ENCODE measurements around the gene TMEM184C.

TMEM184C gene

GRCh38 chr4:147648656-147649055, 31.5 kb downstream of the TMEM184C start:
- in situ Hi-C loops (cut with MboI; ENCODE audit: low sequenced_read_pairs): no loop called here

DNA sequence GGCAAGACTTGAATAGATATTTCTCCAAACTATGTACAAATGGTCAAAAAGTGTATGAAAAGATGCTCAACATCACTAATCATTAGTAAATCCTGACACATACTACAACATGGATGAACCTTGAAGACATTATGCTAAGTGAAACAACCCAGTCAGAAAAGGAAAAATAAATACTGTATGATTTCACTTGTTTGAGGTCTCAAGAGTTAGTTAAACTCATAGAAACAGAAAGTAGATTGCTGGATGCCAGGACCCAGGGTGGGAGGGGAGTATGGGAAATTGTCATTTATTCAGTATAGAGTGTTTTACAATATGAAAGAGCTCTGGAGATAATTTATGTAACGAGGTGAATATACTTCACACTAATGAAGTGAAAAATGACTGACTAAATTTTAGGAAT, 34.4 kb downstream of the TMEM184C start:
- in situ Hi-C loops (cut with MboI; ENCODE audit: low sequenced_read_pairs): no loop called here

DNA sequence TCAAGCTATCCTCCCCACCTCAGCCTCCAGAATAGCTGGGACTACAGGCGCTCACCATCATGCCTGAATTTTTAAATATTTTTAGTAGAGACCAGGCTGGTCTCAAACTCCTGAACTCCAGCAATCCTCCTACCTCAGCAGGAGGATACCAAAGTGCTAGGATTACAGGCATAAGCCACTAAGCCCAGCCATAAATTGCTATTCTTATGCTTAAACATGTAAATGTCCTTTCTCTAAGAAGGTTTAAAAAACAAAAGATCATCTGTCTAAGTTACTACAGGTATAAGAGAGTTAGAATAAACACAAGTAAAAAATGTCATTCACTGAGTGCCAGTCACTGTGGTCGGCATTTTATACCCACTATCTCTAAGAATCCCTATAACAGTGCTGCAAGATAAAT, 38.4 kb downstream of the TMEM184C start:
- in situ Hi-C loops (cut with MboI; ENCODE audit: low sequenced_read_pairs): no loop called here

DNA sequence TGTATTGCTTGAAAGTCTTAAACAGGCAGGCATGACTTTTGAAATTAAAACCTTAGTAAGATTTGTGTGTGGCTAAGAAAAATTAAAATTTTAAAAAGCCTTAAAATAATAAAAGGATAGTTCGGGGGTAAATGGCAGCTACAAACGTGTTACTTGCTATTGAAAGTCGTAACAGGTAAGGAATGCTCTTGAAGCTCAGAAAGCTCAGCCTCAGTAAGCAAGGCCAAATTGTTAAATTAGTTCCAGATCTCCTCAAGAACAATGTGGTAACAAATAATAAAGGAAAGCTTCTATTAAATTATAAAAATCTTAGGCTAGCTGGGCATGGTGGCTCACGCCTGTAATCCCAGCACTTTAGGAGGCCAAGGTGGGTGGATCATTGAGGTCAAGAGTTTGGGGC, 41.3 kb downstream of the TMEM184C start:
- in situ Hi-C loops (cut with MboI; ENCODE audit: low sequenced_read_pairs): no loop called here

- in situ Hi-C loops (cut with MboI; ENCODE audit: low sequenced_read_pairs): no loop called here
These were observed 56.9 kb downstream of the TMEM184C start for GRCh38 chr4:147674073-147674472.

DNA sequence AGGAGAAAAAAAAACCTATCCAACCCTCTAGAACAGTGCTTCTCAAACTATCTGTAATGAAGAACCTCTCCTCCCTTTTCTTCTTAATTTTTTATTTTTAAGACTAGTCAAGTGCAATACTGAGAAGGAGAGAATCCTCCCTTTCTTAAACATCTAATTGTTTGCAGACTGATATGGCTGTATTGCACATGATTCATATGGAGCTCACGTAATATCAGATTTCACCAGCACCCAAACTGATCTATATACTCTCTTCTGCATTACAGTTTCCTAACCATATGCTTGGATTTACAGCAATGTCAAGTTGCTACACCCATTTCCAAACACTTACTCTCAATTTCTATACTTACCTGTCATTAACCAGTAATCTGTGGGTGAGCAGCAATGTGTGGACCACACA, 57.3 kb downstream of the TMEM184C start:
- in situ Hi-C loops (cut with MboI; ENCODE audit: low sequenced_read_pairs): no loop called here

- in situ Hi-C loops (cut with MboI; ENCODE audit: low sequenced_read_pairs): no loop called here
These were observed 60.9 kb downstream of the TMEM184C start for GRCh38 chr4:147678106-147678505.

DNA sequence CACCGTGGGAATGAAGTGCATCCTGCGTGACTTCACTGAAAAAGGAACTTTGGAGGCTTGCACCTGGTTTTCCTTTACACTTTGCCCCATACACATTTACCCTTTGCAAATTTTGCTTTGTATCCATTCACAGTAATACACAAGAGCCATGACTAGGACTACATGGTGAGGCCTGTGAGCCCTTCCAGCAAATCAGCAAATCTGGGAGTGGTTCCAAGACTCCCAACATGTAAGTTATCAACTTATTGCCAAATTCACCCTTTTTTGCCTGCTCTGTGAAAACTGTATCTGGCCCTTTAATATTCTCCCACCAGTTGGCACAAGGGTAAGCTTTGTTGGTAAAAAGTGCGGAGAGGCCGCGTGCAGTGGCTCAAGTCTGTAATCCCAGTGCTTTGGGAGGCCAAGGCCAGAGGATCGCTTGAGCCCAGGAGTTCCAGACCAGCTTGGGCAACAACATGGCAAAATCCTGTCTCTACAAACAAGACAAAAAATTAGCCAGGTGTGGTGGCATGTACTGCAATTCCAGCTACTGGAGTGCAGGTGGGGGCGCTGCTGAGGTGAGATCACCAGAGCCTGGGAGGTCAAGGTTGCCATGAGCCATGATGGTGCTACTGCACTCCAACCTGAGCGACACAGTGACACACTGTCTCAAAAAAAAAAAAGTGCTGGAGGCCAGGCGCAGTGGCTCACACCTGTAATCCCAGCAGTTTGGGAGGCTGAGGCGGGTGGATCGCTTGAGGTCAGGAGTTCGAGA, 61.8 kb downstream of the TMEM184C start:
- in situ Hi-C loops (cut with MboI; ENCODE audit: low sequenced_read_pairs): no loop called here

DNA sequence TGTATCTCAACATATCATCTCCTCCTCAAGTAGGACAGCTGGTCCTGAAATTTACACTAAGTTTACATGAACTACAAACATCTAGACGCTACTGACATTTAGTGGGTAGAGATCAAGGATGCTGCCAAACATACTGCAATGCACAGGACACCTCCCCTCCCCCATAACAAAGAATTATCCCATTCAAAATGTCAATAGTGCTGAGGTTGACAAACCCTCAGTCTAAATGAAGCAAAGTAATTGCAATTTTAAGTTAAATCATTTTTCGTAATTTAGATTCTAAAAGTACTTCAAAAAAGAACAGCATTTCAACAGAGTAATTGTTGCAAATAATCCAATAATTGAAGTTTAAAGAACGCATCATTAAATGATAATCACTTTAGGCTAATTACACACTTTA, 65.6 kb downstream of the TMEM184C start:
- in situ Hi-C loops (cut with MboI; ENCODE audit: low sequenced_read_pairs): no loop called here

- in situ Hi-C loops (cut with MboI; ENCODE audit: low sequenced_read_pairs): no loop called here
These were observed 66.0 kb downstream of the TMEM184C start for GRCh38 chr4:147683188-147683591.

GRCh38 chr4:147683717-147684700, 66.8 kb downstream of the TMEM184C start, which contains the start of gene PRMT9:
Gene PRMT9 (minus strand): TSS chr4:147684163. CDS start chr4:147683987, 176 bp downstream.
- in situ Hi-C loops (cut with MboI; ENCODE audit: low sequenced_read_pairs): no loop called here

DNA sequence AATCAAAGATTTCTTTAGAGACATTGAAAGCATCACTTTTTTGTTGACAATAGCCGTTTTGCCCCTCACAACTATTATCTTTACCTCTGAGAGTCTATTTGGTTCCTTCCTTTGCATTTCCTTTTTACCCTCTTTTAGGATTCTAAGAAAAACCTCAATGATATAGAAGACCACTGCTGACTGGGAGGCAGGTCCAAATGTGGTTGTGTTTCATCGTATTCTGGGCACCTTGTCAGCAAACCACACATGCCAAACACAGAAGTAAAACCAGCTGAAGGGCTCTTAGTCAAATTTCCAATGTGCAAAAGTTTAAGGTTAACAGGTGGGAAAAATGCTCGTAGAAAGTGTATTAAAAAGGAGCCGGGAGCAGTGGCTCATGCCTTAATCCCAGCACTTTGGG, 71.9 kb downstream of the TMEM184C start:
- in situ Hi-C loops (cut with MboI; ENCODE audit: low sequenced_read_pairs): no loop called here

GRCh38 chr4:147691820-147692219, 74.6 kb downstream of the TMEM184C start:
- in situ Hi-C loops (cut with MboI; ENCODE audit: low sequenced_read_pairs): no loop called here

- in situ Hi-C loops (cut with MboI; ENCODE audit: low sequenced_read_pairs): no loop called here
These were observed 76.0 kb downstream of the TMEM184C start for GRCh38 chr4:147693218-147693617.

DNA sequence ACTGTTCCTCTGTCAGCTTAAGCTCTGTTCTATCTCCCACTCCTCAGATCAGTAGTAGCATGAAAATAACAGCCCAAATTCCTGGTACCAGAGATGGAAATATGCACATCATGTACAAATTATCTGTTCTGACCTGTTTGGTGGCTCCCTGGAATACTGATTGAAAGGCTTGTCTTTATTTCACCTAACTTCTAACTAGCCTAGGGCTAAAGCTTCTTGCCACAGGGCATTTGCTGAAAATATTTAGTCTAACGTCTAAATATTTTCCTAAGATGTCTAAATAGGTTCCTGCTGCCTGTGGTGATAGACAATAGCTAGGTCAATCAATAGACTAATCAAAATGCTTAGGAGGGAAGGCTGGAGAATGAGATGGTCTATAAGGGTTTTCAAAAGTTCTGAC, 79.7 kb downstream of the TMEM184C start:
- in situ Hi-C loops (cut with MboI; ENCODE audit: low sequenced_read_pairs): no loop called here

DNA sequence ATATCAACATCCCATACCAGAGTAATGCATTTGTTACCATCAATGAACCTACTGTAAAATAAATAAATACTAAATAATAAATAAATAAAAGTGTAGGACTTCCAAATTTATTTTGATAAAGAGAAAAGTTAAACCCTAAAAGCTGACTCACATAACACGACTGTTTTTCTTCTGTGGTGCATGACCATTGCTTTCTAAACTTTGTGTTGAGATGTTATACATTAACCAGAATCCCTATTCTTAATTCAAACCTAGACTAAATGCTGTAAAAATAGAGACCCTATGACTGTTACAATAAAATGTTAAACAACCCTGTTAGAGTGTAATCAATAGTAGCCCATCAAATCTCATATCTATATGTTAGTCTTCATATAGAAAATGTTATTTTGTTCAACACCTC, 87.6 kb downstream of the TMEM184C start:
- in situ Hi-C loops (cut with MboI; ENCODE audit: low sequenced_read_pairs): no loop called here

GRCh38 chr4:147707892-147708672, 90.9 kb downstream of the TMEM184C start:
- in situ Hi-C loops (cut with MboI; ENCODE audit: low sequenced_read_pairs): no loop called here

- in situ Hi-C loops (cut with MboI; ENCODE audit: low sequenced_read_pairs): no loop called here
These were observed 92.8 kb downstream of the TMEM184C start for GRCh38 chr4:147709999-147710398.

GRCh38 chr4:147714575-147715401, 97.6 kb downstream of the TMEM184C start:
- in situ Hi-C loops (cut with MboI; ENCODE audit: low sequenced_read_pairs): no loop called here

DNA sequence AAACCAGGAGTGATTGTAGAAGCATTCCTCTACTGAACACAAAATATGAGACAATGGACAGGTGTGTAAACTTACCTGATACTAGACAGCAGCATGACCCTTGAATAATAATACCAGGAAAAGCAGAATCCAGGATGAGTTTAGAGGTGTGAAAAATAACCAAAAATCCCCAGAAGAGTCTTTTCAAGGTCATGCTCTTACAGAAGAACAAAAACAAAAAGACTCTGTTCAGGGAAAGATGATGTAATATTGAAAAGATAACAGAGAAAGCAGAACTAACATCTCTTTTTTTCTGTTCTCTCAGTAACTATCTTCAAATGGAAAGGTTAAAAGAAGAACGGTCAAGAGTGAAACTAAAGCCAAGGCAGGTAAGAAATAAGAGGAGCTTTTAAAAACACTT, 100.7 kb downstream of the TMEM184C start:
- in situ Hi-C loops (cut with MboI; ENCODE audit: low sequenced_read_pairs): no loop called here
